H1 (cell line): ENCODE measurements around the gene SCAND1. TPM values are rescaled to one million over a fixed set of nuclear protein-coding genes. Genes with fewer than 3 reads are reported as not detected.

Experiments used
- CTCF ChIA-PET: fragments of 300-600 bp; sonication (Branson Sonifier 250); formaldehyde crosslinking; loops from one replicate; lab custom pipeline; 2021; ENCODE audit not compliant: partially characterized antibody; lab: Charles Lee
- POLR2A ChIA-PET: fragments of 300-600 bp; sonication (Branson Sonifier 250); formaldehyde crosslinking; loops from one replicate; lab custom pipeline; 2021; ENCODE audit warnings: inconsistent platforms; ENCODE audit not compliant: partially characterized antibody; lab: Charles Lee
- DNase-seq, 2 experiments: peaks; one replicate each; pipeline versions ENCODE4 v3.0.0 to v3.0.0-alpha.2; 2010 to 2022; ENCODE audit warnings: low spot score in 2 of 2, low read depth in 1 of 2, mixed read lengths in 1 of 2
- FAIRE-seq: peaks from 2 replicates; lab custom pipeline; 2011; peaks lifted over from hg19 to GRCh38; lab: Jason Lieb, UNC
- H2AFZ ChIP-seq: 2 replicates; pipeline ENCODE4 v1.8.1; 2012; ENCODE audit warnings: low read length, inconsistent platforms
- H2AK5ac ChIP-seq: 2 replicates; pipeline ENCODE4 v1.6.1; 2013; ENCODE audit warnings: low read depth, low read length
- H2BK120ac ChIP-seq: replicated peaks from 2 replicates; pipeline ENCODE3; 2013; ENCODE audit warnings: low read depth, low read length, inconsistent platforms
- H2BK12ac ChIP-seq: 2 replicates; pipeline ENCODE4 v1.6.1; 2013; ENCODE audit warnings: low read depth, low read length
- H2BK15ac ChIP-seq: 2 replicates; pipeline ENCODE4 v1.6.1; 2013; ENCODE audit warnings: low read length
- H2BK20ac ChIP-seq: 2 replicates; pipeline ENCODE4 v1.6.1; 2013; ENCODE audit warnings: low read length
- H2BK5ac ChIP-seq: 2 replicates; pipeline ENCODE4 v1.6.1; 2013; ENCODE audit warnings: low read depth, low read length
- H3K14ac ChIP-seq: 2 replicates; pipeline ENCODE4 v1.6.1; 2013; ENCODE audit warnings: inconsistent platforms; ENCODE audit not compliant: insufficient read length
- H3K18ac ChIP-seq: 2 replicates; pipeline ENCODE4 v1.6.1; 2013; ENCODE audit warnings: low read length; ENCODE audit errors: extremely low read depth
- H3K23ac ChIP-seq: 2 replicates; pipeline ENCODE4 v1.6.1; 2013; ENCODE audit warnings: inconsistent platforms; ENCODE audit not compliant: insufficient read length
- H3K23me2 ChIP-seq: 2 replicates; pipeline ENCODE4 v1.6.1; 2013; ENCODE audit warnings: low read depth, low read length
- H3K27ac ChIP-seq: 2 replicates; pipeline ENCODE4 v1.6.1; 2011; ENCODE audit warnings: low read depth, low read length, inconsistent platforms
- H3K27me3 ChIP-seq, 4 experiments: replicated peaks in 1 of 4; 1 replicate in 1 of 4; 2 replicates in 3 of 4; pipeline versions ENCODE4 v1.6.1 to v1.8.1; 2011 to 2013; ENCODE audit warnings: low read length in 3 of 4, mild to moderate bottlenecking in 3 of 4, inconsistent platforms in 2 of 4, mixed read lengths in 2 of 4, moderate library complexity in 1 of 4; ENCODE audit not compliant: control insufficient read depth in 3 of 4, insufficient read depth in 3 of 4; ENCODE audit errors: extremely low read depth in 1 of 4
- H3K36me3 ChIP-seq, 4 experiments: 2 replicates each; pipeline versions ENCODE4 v1.6.1 to v1.8.1; 2011 to 2013; ENCODE audit warnings: mild to moderate bottlenecking in 4 of 4, low read length in 3 of 4, moderate library complexity in 2 of 4, control low read depth in 1 of 4, inconsistent platforms in 1 of 4; ENCODE audit not compliant: insufficient read depth in 4 of 4, control insufficient read depth in 2 of 4
- H3K4ac ChIP-seq: replicated peaks from 2 replicates; pipeline ENCODE3; 2013; ENCODE audit warnings: low read length, low read depth, mixed read lengths, inconsistent platforms; ENCODE audit not compliant: insufficient read length
- H3K4me1 ChIP-seq, 4 experiments: replicated peaks in 1 of 4; 1 replicate in 1 of 4; 2 replicates in 3 of 4; pipeline versions ENCODE4 v1.6.1 to v1.8.1; 2011 to 2013; ENCODE audit warnings: low read length in 3 of 4, inconsistent platforms in 2 of 4, mixed read lengths in 1 of 4; ENCODE audit not compliant: insufficient read depth in 4 of 4, control insufficient read depth in 3 of 4
- H3K4me2 ChIP-seq, 2 experiments: 2 replicates each; pipeline versions ENCODE4 v1.6.1 to v1.8.1; 2011 to 2013; ENCODE audit warnings: low read depth in 2 of 2, low read length in 2 of 2, control low read depth in 1 of 2, inconsistent platforms in 1 of 2, mild to moderate bottlenecking in 1 of 2; ENCODE audit not compliant: insufficient read depth in 1 of 2
- H3K4me3 ChIP-seq, 4 experiments: fragments of 200-600, 300-600 bp in 1 of 4; sonication (generic), shearing (Covaris generic), sonication (Bioruptor Twin) in 1 of 4; 2 replicates each; pipeline versions ENCODE4 v1.5.1 to v1.8.1; 2011 to 2016; ENCODE audit warnings: low read length in 4 of 4, low read depth in 3 of 4, control low read depth in 2 of 4, inconsistent platforms in 2 of 4, mild to moderate bottlenecking in 2 of 4, mixed read lengths in 1 of 4, moderate library complexity in 1 of 4; ENCODE audit not compliant: insufficient read depth in 2 of 4; ENCODE audit errors: extremely low read depth in 1 of 4
- H3K56ac ChIP-seq: replicated peaks from 2 replicates; pipeline ENCODE3; 2013; ENCODE audit warnings: low read depth, mild to moderate bottlenecking, mixed read lengths, low read length, inconsistent platforms; ENCODE audit not compliant: insufficient read length
- H3K79me1 ChIP-seq: 2 replicates; pipeline ENCODE4 v1.6.1; 2013; ENCODE audit warnings: low read depth, low read length, control low read depth
- H3K79me2 ChIP-seq, 2 experiments: 2 replicates each; pipeline versions ENCODE4 v1.6.1 to v1.8.1; 2012 to 2013; ENCODE audit warnings: low read length in 2 of 2, mild to moderate bottlenecking in 2 of 2, inconsistent platforms in 1 of 2; ENCODE audit not compliant: insufficient read depth in 2 of 2, control insufficient read depth in 1 of 2
- H3K9ac ChIP-seq, 4 experiments: replicated peaks in 1 of 4; 1 replicate in 1 of 4; 2 replicates in 3 of 4; pipeline versions ENCODE4 v1.6.1 to v1.8.1; 2011 to 2013; ENCODE audit warnings: low read depth in 3 of 4, low read length in 3 of 4, control low read depth in 2 of 4, mild to moderate bottlenecking in 2 of 4, moderate library complexity in 2 of 4, inconsistent platforms in 1 of 4; ENCODE audit errors: extremely low read depth in 1 of 4
- H3K9me3 ChIP-seq, 2 experiments: 2 replicates each; pipeline versions ENCODE4 v1.6.1 to v1.8.1; 2012 to 2013; ENCODE audit warnings: mild to moderate bottlenecking in 2 of 2, moderate library complexity in 2 of 2, control low read depth in 1 of 2, inconsistent platforms in 1 of 2, low read depth in 1 of 2, low read length in 1 of 2, mixed read lengths in 1 of 2; ENCODE audit not compliant: insufficient read depth in 2 of 2
- H4K20me1 ChIP-seq, 2 experiments: replicated peaks in 1 of 2; 2 replicates each; pipeline versions ENCODE3 to v1.8.1; 2011 to 2013; ENCODE audit warnings: inconsistent platforms in 2 of 2, low read length in 2 of 2, mild to moderate bottlenecking in 1 of 2; ENCODE audit not compliant: insufficient read depth in 2 of 2, control insufficient read depth in 1 of 2
- H4K5ac ChIP-seq: 2 replicates; pipeline ENCODE4 v1.6.1; 2013; ENCODE audit warnings: low read length, low read depth, mixed read lengths, inconsistent platforms; ENCODE audit not compliant: insufficient read length
- H4K8ac ChIP-seq: 2 replicates; pipeline ENCODE4 v1.8.0; 2013; ENCODE audit warnings: mild to moderate bottlenecking, moderate library complexity, low read length, inconsistent platforms; ENCODE audit not compliant: insufficient read depth; ENCODE audit errors: extremely low read depth
- H4K91ac ChIP-seq: replicated peaks from 2 replicates; pipeline ENCODE3; 2013; ENCODE audit warnings: low read length, mixed read lengths, inconsistent platforms; ENCODE audit not compliant: insufficient read length
- CHD2 ChIP-seq: IDR thresholded peaks from 2 replicates; pipeline ENCODE4 v1.6.1; 2012; ENCODE audit warnings: low read length, improper control_type of control experiment
- E2F6 ChIP-seq: IDR thresholded peaks from 2 replicates; pipeline ENCODE4 v1.6.1; 2012; ENCODE audit warnings: inconsistent platforms
- SP4 ChIP-seq: IDR thresholded peaks from 2 replicates; pipeline ENCODE4 v1.6.1; 2012; ENCODE audit warnings: low read length, inconsistent platforms
- WGBS, 2 experiments: shearing (Covaris generic) in 1 of 2; methylation state at CpG; one replicate each; pipeline versions ENCODE4 v1.1.6 to v1.1.7; 2013 to 2015; ENCODE audit warnings: low lambda C conversion rate in 2 of 2, mixed read lengths in 2 of 2, inconsistent platforms in 1 of 2, low coverage in 1 of 2, missing lambda C conversion rate in 1 of 2; ENCODE audit not compliant: insufficient replicate concordance in 2 of 2, insufficient coverage in 1 of 2, insufficient read length in 1 of 2; ENCODE audit errors: extremely low coverage in 1 of 2, missing lambda C conversion rate in 1 of 2; 5-methylcytosine and 5-hydroxymethylcytosine counted together
- polyA plus RNA-seq, 7 experiments: library from polyadenylated mRNA; depleted of rRNA in 3 of 7; stranded (reverse) in 5 of 7; unstranded in 2 of 7; fragments of >200 nt in 5 of 7; fragments of 200-250 nt in 2 of 7; gene quantifications; 1 replicate in 5 of 7; 2 replicates in 1 of 7; 4 replicates in 1 of 7; pipeline versions ENCODE4 v1.2.1 to v1.2.3, GENCODE V29; 2011 to 2013; ENCODE audit warnings: missing spikeins in 2 of 7, mixed read lengths in 2 of 7
- total RNA-seq: library from RNA; stranded (reverse); fragmentation: NEBNext Ultra II Directional; extraction: Animal tissue kit (Norgen Biotek cat#: 25700); gene quantifications from 2 replicates; pipeline ENCODE4 v1.2.1, GENCODE V29; 2021

Gene SCAND1
- total and polyA plus RNA-seq, 2 of the 8 experiments (the other 6 are each of a cell fraction or from before 2014, with no cell fraction given): 73.1 to 83.7 TPM

GRCh38 chr20:35975576-35976373 is 21.5 kb upstream of the SCAND1 start:
- no peak for FAIRE-seq
- Histone ChIP-seq H3K79me2 (no peaks in the 10 kb centered on the region), H2BK15ac (no peak overlapping the region), H3K36me3 (no peaks in the 10 kb centered on the region), H3K9ac (no peak overlapping the region), H2BK20ac (no peak overlapping the region), H3K18ac (no peak overlapping the region), H3K4ac (no peak overlapping the region), H3K27me3 (no peaks in the 10 kb centered on the region; a peak in 1 of 7 replicates), H3K56ac (no peak overlapping the region), H4K20me1 (no peaks in the 10 kb centered on the region), H3K4me2 (no peak overlapping the region), H2BK5ac (no peak overlapping the region), H3K23me2 (no peaks in the 10 kb centered on the region), H3K4me3 (no peak overlapping the region), H4K91ac (no peak overlapping the region), H3K79me1 (no peaks in the 10 kb centered on the region; the same call in 1 of the 2 replicates), H4K8ac (no peak overlapping the region), H2AFZ (no peak overlapping the region), H3K23ac (no peak overlapping the region), H3K9me3 (peaks cover 0 to 3% of the 10 kb centered on the region in 2 experiments; a peak in 1 of 4 replicates), H3K14ac (no peak overlapping the region), H4K5ac (no peak overlapping the region), H3K4me1 (no peaks in the 10 kb centered on the region), H2AK5ac (no peak overlapping the region), H3K27ac (no peak overlapping the region), H2BK120ac (no peak overlapping the region), H2BK12ac (no peak overlapping the region)
- 84% methylated on average over 9 of the region's 9 CpGs; no CpG with 5 or more reads in 1 of the 2 experiments for WGBS, 2 experiments
- no peak for DNase-seq
- POLR2A ChIA-PET: interaction anchor here (1.2 kb wide), 1 partner anchor 23 kb away, joined by 3 read pairs; no protein-coding TSS in a partner anchor
- CTCF ChIA-PET: interaction anchor here (1.2 to 10.3 kb wide), 4 partner anchors 16 to 181 kb away, joined by 3 to 138 read pairs (median 3); no protein-coding TSS in a partner anchor
- no peak for TF ChIP-seq E2F6
- no peak for TF ChIP-seq CHD2
- no peak for TF ChIP-seq SP4
